Right lobe of liver (tissue), 6 donors: ENCODE measurements around the gene LDB2. TPM values are rescaled to one million over a fixed set of nuclear protein-coding genes. Genes with fewer than 3 reads are reported as not detected.

ENCODE experiments used
- ATAC-seq, 4 donors: fragments of 200-7000 bp; cut with Tn5 transposase; one replicate each; pipeline ENCODE4 v1.9.1; 2020; ENCODE audit warnings: mild to moderate bottlenecking in 4 of 4, moderate library complexity in 4 of 4
- DNase-seq, 3 donors: peaks; one replicate each; pipeline ENCODE4 v3.0.0-alpha.2; 2020
- H3K27ac ChIP-seq, 3 donors: fragments of 200-600 bp; one replicate each; pipeline ENCODE4 v1.8.0; 2022
- H3K27me3 ChIP-seq, 2 donors: fragments of 200-600 bp; one replicate each; pipeline ENCODE4 v1.8.0; 2022
- H3K36me3 ChIP-seq, 4 donors: fragments of 200-600 bp; sonication (generic) in 1 of 4; one replicate each; pipeline versions ENCODE4 v1.5.1 to v1.8.0; 2017 to 2022; ENCODE audit warnings: control low read depth in 1 of 4
- H3K4me1 ChIP-seq, 4 donors: fragments of 200-600 bp; sonication (generic) in 1 of 4; one replicate each; pipeline versions ENCODE4 v1.5.1 to v1.8.0; 2017 to 2022; ENCODE audit warnings: control low read depth in 1 of 4
- H3K4me3 ChIP-seq, 3 donors: fragments of 200-600 bp; one replicate each; pipeline ENCODE4 v1.8.0; 2022
- H3K9me3 ChIP-seq, 4 donors: fragments of 200-600 bp; sonication (generic) in 1 of 4; one replicate each; pipeline versions ENCODE4 v1.5.1 to v1.8.0; 2017 to 2022; ENCODE audit warnings: control low read depth in 1 of 4
- CTCF ChIP-seq, 4 donors: fragments of 200-600 bp in 3 of 4; fragments of 450-650 bp in 1 of 4; IDR thresholded peaks; one replicate each; pipeline versions ENCODE4 v1.5.1 to v1.8.0; 2016 to 2022; ENCODE audit warnings: antibody characterized with exemption in 4 of 4, mild to moderate bottlenecking in 2 of 4
- POLR2A ChIP-seq: fragments of 450-650 bp; IDR thresholded peaks from one replicate; pipeline ENCODE4 v1.6.1; 2017; ENCODE audit warnings: antibody characterized with exemption, mild to moderate bottlenecking
- WGBS: methylation state at CpG from one replicate; pipeline ENCODE4 v1.1.6; 2018; ENCODE audit warnings: low coverage, low lambda C conversion rate; ENCODE audit not compliant: insufficient coverage; ENCODE audit errors: missing lambda C conversion rate; 5-methylcytosine and 5-hydroxymethylcytosine counted together
- intact Hi-C, 2 donors: fragments of 100-400 bp; cut with DNase I; formaldehyde crosslinking; loops; one replicate each; pipeline versions ENCODE4 v1.11.2 to v1.14.1; 2022
- total RNA-seq, 6 experiments: library from RNA; depleted of rRNA in 2 of 6; stranded (reverse); fragments of >200 nt in 2 of 6; fragmentation: NEBNext Ultra II Directional in 3 of 6; extraction: Animal tissue kit (Norgen Biotek cat#: 25700) in 3 of 6; gene quantifications; one replicate each; pipeline versions ENCODE4 v1.1.0 to v1.2.4, GENCODE V29; 2016 to 2023
- donor health status: DM: no; HTN: yes; CAD: no.
- donor health status: DM: no; HTN: no; CAD: no.
- donor health status: DM: no; HTN: no; CAD: no.
- donor health status: DM: no; HTN: yes; CAD: no.
- donor health status: DM: no; HTN: yes; CAD: no.

Gene LDB2
- total RNA-seq, 6 experiments from 2014 or later = 11.4 to 26.6 (median 17.3) TPM

- Histone ChIP-seq H3K4me3 (no peak overlapping the region), H3K9me3 (no peaks in the 10 kb centered on the region), H3K36me3 (no peaks in the 10 kb centered on the region), H3K27me3 (no peaks in the 10 kb centered on the region), H3K4me1 (no peaks in the 10 kb centered on the region), H3K27ac (no peak overlapping the region)
- 52% methylated on average over 3 of the region's 3 CpGs for WGBS
- ATAC-seq = peak in 1 of 4 donors; percentile 61
- no peak for DNase-seq
- intact Hi-C loops = no loop called here
- no peak for TF ChIP-seq CTCF (IDR thresholded peaks at IDR 0.05)
- no peak for TF ChIP-seq POLR2A
These were observed 88.5 kb downstream of the LDB2 start for GRCh38 chr4:16809943-16810342.

GRCh38 chr4:16809064-16809463, 89.4 kb downstream of the LDB2 start:
- TF ChIP-seq POLR2A (no peak), CTCF (IDR thresholded peaks at IDR 0.05) (no peak)
- intact Hi-C loops = no loop called here
- H3K27ac ChIP-seq = no peak overlapping the region
- no peak for DNase-seq
- H3K36me3 ChIP-seq = no peaks in the 10 kb centered on the region
- WGBS = 100% methylated on average over 2 of the region's 2 CpGs
- H3K9me3 ChIP-seq = no peaks in the 10 kb centered on the region
- H3K4me3 ChIP-seq = no peak overlapping the region
- no peaks in the 10 kb centered on the region for H3K4me1 ChIP-seq
- no peaks in the 10 kb centered on the region for H3K27me3 ChIP-seq
- no peak for ATAC-seq

GRCh38 chr4:16807355-16807754, 91.1 kb downstream of the LDB2 start:
- no peaks in the 10 kb centered on the region for H3K27me3 ChIP-seq
- H3K27ac ChIP-seq = no peak overlapping the region
- H3K9me3 ChIP-seq = no peaks in the 10 kb centered on the region
- intact Hi-C loops = no loop called here
- no peaks in the 10 kb centered on the region for H3K36me3 ChIP-seq
- H3K4me1 ChIP-seq = no peaks in the 10 kb centered on the region
- TF ChIP-seq POLR2A (no peak), CTCF (IDR thresholded peaks at IDR 0.05) (no peak)
- no peak for ATAC-seq
- no peak overlapping the region for H3K4me3 ChIP-seq
- no peak for DNase-seq

DNA sequence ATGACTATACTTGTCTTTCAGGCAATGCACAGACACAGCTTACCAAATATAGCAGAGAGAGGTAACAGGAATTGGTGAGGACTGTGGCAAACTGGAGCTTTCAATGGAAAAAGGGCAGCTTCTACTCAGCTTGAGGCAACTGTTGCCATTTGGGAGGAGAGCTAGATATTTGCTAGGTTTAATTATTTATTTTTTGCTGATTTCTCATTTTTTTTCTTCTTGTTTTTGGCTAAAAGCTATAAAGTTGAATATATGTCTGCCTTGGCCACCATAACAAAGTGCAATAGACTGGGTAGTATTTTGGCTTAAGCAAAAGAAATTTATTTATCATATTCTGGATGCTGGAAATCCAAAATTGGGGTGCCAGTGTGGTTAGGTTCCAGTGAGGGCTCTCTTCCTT, 93.9 kb downstream of the LDB2 start:
- no peak for TF ChIP-seq CTCF (IDR thresholded peaks at IDR 0.05)
- no peak for TF ChIP-seq POLR2A
- intact Hi-C loops = no loop called here
- H3K27me3 ChIP-seq = no peaks in the 10 kb centered on the region
- no peak for ATAC-seq
- no peaks in the 10 kb centered on the region for H3K9me3 ChIP-seq
- no peaks in the 10 kb centered on the region for H3K36me3 ChIP-seq
- H3K27ac ChIP-seq = no peak overlapping the region
- no peaks in the 10 kb centered on the region for H3K4me1 ChIP-seq
- H3K4me3 ChIP-seq = no peak overlapping the region
- DNase-seq = no peak

- Histone ChIP-seq H3K27me3 (no peaks in the 10 kb centered on the region), H3K9me3 (no peaks in the 10 kb centered on the region), H3K4me1 (no peaks in the 10 kb centered on the region), H3K27ac (no peak overlapping the region), H3K4me3 (no peak overlapping the region), H3K36me3 (no peaks in the 10 kb centered on the region)
- intact Hi-C loops = no loop called here
- ATAC-seq (no peak), DNase-seq (no peak)
- 92% methylated on average over 2 of the region's 3 CpGs for WGBS
- TF ChIP-seq CTCF (IDR thresholded peaks at IDR 0.05) (no peak), POLR2A (no peak)
These were observed 96.4 kb downstream of the LDB2 start for GRCh38 chr4:16802044-16802443.
